ENCODE data around the gene PC.

The PC gene

GRCh38 chr11:66929753-66930152 lies 28.4 kb downstream of the PC start:
- no peak for TF ChIP-seq CTCF (IDR thresholded peaks at IDR 0.05; ENCODE audit: low read depth, low read length)
- no peak for DNase-seq (ENCODE audit: low read depth, low spot score)
- in situ Hi-C loops (cut with HindIII; ENCODE audit: low sequenced_read_pairs) = no loop called here
- H3K4me3 ChIP-seq (ENCODE audit: low read depth, low read length) = no peak overlapping the region

GRCh38 chr11:66924272-66924671 lies 33.9 kb downstream of the PC start:
- TF ChIP-seq CTCF (IDR thresholded peaks at IDR 0.05; ENCODE audit: low read depth, low read length) = no peak
- no peak for DNase-seq (ENCODE audit: low read depth, low spot score)
- in situ Hi-C loops (cut with HindIII; ENCODE audit: low sequenced_read_pairs) = no loop called here
- H3K4me3 ChIP-seq (ENCODE audit: low read depth, low read length) = no peak overlapping the region

GRCh38 chr11:66922551-66922950 lies 35.6 kb downstream of the PC start:
- TF ChIP-seq CTCF (IDR thresholded peaks at IDR 0.05; ENCODE audit: low read depth, low read length) = no peak
- no peak for DNase-seq (ENCODE audit: low read depth, low spot score)
- no peak overlapping the region for H3K4me3 ChIP-seq (ENCODE audit: low read depth, low read length)
- in situ Hi-C loops (cut with HindIII; ENCODE audit: low sequenced_read_pairs) = no loop called here

GRCh38 chr11:66920978-66921784 lies 37.0 kb downstream of the PC start:
- no peak overlapping the region for H3K4me3 ChIP-seq (ENCODE audit: low read depth, low read length)
- in situ Hi-C loops (cut with HindIII; ENCODE audit: low sequenced_read_pairs) = no loop called here
- TF ChIP-seq CTCF (IDR thresholded peaks at IDR 0.05; ENCODE audit: low read depth, low read length) = no peak
- DNase-seq (ENCODE audit: low read depth, low spot score) = no peak

GRCh38 chr11:66919923-66920322 lies 38.3 kb downstream of the PC start:
- no peak for DNase-seq (ENCODE audit: low read depth, low spot score)
- H3K4me3 ChIP-seq (ENCODE audit: low read depth, low read length) = no peak overlapping the region
- TF ChIP-seq CTCF (IDR thresholded peaks at IDR 0.05; ENCODE audit: low read depth, low read length) = no peak
- in situ Hi-C loops (cut with HindIII; ENCODE audit: low sequenced_read_pairs) = no loop called here

- no peak overlapping the region for H3K4me3 ChIP-seq (ENCODE audit: low read depth, low read length)
- in situ Hi-C loops (cut with HindIII; ENCODE audit: low sequenced_read_pairs) = no loop called here
- DNase-seq (ENCODE audit: low read depth, low spot score) = no peak
- TF ChIP-seq CTCF (IDR thresholded peaks at IDR 0.05; ENCODE audit: low read depth, low read length) = no peak
Observed at GRCh38 chr11:66918741-66919140, 39.4 kb downstream of the PC start.
